ENCODE results near the gene DPPA5.
"Not testable (repeated sequence)": the region's sequence is repeated elsewhere in the genome, so short reads cannot be mapped to it uniquely, and the experiment has no call there.

DPPA5 gene, protein sequence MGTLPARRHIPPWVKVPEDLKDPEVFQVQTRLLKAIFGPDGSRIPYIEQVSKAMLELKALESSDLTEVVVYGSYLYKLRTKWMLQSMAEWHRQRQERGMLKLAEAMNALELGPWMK

DNA sequence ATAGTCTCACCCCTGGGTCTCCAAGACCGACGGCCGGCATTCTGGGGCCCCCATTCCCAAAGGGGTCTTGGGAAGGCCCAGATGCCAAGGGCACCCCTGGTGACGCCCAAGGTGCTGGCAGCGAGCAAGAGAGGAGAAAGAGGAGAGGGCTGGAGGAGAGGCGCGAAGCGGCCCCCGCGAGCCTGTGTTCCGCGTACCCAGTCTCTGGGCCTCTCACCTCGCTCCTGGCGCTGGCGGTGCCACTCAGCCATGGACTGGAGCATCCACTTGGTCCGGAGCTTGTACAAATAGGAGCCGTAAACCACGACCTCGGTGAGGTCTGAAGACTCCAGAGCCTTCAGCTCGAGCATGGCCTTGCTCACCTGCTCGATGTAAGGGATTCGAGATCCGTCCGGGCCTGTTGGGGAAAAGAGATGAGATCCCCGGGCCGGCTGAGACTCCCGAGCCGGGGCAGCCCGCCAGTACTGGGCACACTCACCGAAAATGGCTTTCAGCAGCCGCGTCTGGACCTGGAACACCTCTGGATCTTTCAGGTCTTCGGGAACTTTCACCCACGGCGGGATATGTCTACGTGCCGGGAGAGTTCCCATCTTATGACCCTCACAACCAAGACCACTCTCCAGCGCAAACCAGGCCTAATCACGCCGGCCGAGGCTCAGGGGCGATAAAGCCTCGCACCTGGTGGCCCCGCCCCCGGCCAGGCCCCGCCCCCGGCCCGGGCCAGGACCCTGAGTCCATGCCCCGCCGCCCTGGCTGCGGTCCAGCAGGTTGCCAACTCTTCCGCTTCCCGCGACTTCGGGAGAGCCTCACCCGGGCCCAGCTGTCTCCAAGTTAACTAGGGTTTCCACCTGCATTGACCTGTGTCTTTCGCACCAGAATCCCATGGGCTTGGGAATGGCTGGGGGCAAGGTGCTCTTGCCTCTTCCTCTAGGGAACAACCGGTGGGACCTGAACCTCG, at the start of gene DPPA5:
Gene DPPA5 (minus strand): TSS at position 641 of the 958 bp plus-strand sequence. CDS start 51 bp downstream, at position 590.
- DNase-seq = no peak

DNA sequence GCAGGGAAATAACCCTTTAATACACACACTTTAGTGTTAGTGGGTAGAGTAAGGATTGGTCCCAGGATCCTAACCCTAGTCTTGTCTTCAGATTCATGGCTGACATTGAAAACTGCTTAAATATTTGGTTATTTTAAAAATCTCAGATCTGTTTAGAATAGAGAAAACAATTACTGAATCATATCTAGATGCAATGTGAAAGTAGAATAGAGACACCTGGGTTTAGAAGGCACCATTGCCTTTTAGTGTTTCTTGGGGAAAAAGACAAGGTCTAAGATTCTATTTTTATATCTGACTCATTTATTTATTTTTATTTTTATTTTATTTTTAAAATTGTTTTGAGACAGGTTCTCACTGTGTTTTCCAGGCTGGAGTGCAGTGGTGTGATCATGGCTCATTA, 46.6 kb upstream of the DPPA5 start:
- DNase-seq = no peak

DNA sequence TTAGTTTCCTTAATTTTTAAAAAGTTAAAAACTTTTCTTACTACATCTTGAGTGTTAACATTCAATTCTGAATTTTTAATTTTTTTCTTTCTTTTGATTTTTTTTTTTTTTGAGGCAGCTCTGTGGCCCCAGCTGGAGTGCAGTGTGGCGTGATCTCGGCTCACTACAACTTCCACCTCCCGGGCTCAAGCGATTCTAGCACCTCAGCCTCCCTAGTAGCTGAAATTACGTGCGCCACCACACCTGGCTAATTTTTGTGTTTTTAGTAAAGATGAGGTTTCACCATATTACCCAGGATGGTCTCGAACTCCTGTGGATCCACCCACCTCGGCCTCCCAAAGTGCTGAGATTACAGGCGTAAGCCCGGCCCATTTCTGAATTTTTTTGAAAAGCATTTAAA, 41.8 kb upstream of the DPPA5 start:
- DNase-seq = no peak

DNA sequence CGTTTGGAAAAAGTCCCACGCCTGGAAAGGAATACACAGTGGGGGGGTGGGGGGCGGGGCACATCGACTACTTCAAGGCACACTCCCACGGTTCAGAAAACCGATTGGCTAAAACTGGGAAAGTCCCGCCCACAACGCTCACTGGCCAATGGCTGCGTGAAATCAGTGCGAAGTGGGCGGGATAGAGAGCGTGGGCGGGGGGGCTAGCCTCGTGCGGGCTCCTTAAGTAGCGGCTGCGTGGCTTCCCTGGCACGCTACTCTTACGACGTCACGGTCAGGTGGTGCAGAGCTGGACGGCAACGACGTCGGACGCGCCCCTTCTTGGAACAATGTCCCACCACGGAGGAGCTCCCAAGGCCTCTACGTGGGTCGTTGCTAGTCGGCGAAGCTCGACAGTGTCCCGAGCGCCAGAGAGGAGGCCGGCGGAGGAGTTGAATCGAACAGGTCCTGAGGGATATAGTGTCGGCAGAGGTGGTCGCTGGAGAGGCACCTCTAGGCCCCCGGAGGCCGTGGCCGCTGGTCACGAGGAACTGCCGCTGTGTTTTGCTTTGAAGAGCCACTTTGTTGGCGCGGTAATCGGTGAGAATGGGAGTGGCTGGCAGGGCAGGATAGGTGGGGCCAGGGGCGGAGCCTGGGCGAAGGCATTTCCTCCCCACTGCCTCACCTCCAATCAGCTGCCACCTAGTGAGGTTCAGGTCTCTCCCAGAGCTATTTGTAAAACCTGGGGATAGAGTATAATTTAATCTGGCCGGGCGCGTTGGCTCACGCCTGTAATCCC, 40.7 kb upstream of the DPPA5 start, which contains the start of gene DDX43:
Gene DDX43 (plus strand): TSS at position 252 of the 778 bp plus-strand sequence. CDS start 78 bp downstream, at position 330.
- no peak for DNase-seq

DNA sequence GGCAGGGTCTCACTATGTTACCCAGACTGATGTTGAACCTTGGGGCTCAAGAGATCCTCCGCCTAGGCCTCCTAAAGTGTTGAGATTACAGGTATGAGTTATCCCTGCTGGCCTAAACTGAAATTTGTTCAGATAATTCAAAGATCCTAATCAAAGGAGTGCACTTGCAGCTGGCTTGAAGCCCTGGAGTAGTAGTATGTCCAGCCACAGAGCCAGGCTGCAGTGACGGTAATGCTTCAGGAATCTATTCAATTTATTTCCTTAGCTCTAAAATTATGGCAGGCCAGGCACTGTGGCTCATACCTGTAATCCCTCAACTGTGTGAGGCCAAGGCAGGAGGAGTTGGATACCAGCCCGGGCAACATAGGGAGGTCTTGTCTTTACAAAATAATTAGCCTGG, 39.2 kb upstream of the DPPA5 start:
- DNase-seq = no peak

DNA sequence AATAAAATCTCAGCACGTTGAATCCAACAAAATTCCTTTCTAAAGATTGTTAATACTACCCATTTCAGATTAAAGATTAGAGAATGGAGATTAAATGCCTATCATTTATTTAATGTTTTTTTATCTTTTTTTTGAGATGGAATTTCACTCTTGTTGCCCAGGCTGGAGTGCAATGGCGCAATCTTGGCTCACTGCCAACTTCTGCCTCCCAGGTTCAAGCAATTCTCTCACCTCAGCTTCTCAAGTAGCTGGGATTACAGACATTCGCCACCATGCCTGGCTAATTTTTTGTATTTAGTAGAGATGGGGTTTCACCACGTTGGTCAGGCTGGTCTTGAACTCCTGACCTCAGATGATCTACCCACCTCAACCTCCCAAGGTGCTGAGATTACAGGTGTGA, 38.1 kb upstream of the DPPA5 start:
- not testable (repeated sequence) for DNase-seq

DNA sequence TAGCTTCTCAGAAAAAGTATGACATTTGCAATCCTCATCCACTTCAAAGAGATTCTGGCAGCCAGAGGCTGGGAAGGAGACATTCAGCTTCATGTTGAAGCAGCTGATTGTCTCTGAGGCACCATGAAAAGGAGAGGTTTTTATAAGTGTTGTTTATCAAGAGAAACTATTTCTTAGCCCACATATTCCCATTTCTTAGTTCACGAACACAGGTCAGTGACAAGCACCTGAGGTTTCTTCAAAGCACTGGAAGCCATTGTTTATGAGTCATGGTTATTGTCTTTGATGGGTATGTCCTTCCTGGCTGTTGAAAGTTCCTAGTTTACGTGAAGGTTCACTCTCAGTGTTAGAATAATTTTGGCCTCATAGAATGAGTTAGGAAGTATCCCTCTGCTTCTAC, 37.6 kb upstream of the DPPA5 start:
- DNase-seq = no peak

DNA sequence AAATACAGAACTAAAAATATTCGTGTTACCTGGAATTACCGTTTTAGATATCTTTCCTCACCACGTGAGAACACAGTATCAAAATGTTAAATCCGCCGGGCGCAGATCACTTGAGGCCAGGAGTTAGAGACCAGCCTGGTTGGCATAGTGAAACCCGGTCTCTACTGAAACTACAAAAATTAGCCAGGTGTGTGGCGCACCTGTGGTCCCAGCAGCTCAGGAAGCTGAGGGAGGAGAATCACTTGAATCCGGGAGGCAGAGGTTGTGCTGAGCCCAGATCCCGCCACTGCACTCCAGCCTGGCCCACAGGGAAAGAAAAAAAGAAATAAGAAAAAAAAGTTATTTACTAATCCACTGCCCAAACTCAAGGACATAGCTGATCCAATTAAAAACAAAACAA, 35.8 kb upstream of the DPPA5 start:
- no peak for DNase-seq

DNA sequence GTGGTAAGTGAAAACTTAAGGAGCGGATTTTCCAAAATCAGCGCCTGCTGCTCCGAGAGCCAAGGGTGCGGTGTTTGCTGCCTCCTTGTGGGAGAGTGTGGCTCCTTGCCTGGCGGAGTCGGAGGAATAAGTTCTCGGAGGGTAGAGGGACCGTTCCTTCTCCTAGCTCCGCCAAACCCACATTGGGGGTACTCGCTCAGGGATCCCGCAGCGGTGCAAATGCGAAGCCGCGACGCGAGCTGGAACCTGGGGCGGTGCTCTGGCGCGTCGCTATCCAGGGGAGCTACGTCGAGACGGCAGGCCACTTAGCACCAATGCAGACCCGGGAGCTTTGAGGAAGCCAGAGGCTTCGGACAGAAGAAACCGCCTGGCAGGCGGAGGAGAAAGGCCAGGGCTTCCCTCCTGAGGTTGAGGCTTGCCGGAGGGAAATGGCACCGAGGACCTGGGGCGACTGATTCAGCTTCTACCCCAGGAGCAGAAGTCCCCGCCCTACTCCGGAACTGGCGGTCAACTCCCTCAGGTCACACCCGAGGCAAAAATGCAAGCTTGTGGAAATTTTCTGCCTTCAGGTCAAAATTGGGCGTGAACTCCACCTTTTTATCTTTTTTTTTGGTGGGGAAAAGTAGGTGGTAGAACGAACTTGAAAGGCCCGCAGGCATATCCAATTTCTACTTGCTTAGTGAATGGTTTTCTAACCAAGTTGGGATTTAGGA, 34.9 kb upstream of the DPPA5 start:
- peak; percentile 13 for DNase-seq

DNA sequence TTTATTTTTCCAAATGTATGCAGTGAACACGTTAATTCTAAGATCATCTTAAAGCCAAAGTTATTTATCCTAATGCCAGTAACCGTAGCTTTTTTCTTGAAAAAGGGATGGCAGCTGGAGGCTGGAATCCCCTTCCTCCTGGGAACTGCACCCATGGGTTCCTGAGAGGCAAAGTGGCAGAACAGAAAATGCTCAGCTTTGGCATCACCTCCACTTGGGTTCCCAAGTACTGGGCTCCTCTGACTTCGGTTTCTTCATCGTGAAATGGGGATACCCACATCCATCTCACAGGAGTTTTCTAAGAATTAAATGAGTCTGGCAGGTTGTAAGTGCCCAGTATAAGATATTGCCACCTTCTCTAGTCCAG, 34.3 kb upstream of the DPPA5 start:
- DNase-seq = no peak

DNA sequence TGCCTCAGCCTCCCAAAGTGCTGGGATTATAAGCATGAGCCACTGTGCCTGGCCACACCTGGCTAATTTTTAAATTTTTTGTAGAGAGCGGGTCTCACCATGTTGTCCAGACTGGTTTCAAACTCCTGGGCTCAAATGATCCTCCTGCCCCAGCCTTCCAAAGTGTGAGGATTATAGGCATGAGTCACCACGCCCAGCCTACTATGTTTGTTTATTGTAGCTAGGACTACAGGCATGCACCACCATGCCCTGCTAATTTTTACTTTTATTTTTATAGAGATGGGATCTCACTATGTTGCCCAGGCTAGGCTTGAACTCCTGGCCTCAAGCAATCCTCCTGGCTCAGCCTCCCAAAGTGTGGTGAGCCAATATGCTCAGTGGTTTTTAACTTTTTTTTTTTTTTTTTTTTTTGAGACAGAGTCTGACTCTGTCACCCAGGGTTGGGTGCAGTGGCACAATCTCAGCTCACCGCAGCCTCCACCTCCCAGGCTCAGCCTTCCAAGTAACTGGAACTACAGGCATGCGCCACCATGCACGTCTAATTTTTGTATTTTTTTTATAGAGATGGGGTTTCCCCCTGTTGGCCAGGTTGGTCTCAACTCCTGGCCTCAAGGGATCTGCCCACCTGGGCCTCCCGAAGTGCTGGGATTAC, 28.5 kb upstream of the DPPA5 start:
- no peak for DNase-seq

DNA sequence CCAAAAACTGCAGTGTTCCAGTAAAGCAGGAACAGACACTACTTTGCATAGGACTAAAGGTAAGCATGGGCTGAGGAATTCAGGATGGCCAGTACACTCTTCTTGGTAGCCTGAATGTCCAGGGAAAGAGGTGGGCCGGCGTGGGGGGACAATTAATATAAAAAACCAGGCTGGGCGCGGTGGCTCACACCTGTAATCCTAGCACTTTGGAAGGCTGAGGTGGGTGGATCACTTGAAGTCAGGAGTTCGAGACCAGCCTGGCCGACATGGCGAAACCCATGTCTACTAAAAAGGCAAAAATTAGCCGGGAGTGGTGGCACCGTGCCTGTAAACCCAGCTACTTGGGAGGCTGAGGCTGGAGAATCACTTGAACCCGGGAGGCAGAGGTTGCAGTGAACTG, 27.5 kb upstream of the DPPA5 start:
- not testable (repeated sequence) for DNase-seq

DNA sequence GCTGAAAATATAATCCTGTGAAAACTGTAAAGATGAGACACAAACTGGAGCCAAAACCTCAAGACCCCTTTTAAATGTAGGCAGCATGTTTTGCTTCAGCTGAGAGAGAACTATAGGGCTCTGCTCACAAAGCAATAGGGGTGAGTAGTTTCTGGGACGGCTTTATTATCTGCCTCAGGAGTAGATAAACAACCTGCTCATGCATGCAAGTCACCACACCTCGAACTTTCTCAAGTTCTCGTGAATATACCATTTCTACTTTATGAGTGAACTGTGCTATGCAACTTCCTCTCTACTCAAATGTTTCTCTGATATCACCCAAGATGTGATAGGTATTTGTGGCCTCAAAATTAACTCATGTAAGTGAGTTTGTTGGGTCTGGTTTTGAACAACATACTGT, 23.1 kb upstream of the DPPA5 start:
- DNase-seq = no peak

DNA sequence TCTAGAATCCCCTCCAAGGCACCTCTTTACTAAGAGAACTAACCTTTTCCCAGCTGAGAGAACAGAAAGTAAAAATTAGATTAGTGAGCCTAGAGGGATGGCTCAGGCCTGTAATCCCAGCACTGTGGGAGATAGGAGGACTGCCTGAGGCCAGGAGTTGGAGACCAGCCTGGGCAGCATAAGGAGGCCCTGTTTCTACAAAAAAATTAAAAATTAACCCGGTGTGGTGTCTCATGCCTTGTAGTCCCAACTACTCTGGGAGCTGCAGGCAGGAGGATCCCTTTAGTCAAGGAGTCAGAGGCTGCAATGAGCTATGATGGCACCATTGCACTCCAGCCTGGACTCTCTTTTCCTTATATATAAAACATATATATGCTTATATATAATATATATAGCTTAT, 21.1 kb upstream of the DPPA5 start:
- DNase-seq = no peak

DNA sequence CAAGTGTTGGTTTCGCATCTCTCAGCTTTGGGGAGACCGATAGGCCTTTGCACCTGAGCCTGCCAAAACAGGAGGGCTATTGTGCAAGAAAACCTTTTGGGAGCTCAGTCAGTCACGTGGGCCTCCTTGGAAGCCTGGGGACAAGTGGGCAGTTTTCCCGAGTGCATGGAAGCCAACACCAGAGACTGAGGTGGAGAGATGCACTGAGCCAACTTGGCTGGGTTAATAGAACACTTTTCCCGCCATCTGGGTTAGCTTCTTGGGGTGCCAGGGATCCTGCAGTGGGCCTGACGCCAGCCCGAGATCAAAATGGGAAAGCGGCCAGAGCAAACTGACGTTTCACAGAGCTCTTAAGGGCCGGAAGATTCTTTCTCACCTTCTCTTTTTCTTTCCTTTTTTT, 18.4 kb upstream of the DPPA5 start:
- no peak for DNase-seq

DNA sequence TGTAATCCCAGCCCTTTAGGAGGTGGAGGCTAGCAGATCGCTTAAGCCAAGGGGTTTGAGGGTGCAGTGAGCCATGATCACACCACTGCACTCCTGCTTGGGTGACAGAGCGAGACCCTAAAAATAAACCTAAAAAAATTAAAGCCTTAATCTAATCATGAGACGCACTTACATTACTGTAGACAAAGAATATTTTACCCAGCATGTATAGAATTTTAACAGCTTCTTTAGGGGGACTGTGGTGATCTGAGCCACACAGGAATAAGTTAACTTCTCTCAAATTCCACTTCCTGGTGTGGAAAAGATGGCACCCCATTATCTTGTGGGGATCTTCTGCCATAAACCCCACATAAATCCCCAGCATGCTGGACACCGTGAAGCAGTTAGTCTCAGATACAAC, 17.9 kb upstream of the DPPA5 start:
- no peak for DNase-seq

DNA sequence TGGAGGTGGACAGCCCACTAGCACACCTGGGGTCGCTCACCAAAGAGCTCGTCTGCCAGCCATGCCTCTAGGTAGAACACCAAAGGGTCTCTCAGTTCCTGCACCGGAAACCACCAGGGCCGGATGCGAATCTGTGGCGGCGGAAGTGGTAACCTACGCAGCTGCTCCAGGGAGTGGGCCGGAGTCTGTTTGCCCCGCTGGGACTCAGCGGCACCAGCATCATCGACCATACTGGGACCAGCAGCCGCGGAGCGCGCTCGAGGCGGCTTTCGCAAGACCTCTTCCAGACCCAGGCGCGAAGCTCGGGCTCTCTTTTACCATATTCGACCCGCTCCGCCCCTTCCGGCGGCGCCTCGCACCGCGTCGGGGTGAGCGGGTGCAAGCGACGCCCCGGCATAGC, 15.5 kb upstream of the DPPA5 start, which contains the start of gene OOEP:
Gene OOEP (minus strand): TSS at position 335 of the 400 bp plus-strand sequence. CDS start 105 bp downstream, at position 230.
- DNase-seq = no peak

DNA sequence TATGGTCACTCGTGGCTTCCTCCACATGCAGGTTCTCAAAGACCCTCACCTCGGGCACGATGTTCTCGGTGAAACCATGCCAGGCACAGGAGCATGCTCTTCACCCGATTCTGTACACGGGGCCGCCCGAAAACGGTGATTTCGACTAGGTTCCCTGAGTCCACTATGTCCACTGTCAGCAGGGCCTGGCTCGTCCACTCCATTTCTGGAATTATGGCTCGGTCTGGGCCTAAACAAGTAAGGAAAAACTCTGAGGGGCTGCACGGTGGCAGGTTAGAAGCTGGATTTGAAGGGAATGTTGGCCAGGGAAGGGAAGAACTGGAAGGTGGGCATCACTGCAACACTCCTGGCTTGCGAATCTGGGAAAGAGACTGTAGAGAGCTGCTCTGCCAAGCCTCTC, 15.1 kb upstream of the DPPA5 start:
- DNase-seq = no peak

DNA sequence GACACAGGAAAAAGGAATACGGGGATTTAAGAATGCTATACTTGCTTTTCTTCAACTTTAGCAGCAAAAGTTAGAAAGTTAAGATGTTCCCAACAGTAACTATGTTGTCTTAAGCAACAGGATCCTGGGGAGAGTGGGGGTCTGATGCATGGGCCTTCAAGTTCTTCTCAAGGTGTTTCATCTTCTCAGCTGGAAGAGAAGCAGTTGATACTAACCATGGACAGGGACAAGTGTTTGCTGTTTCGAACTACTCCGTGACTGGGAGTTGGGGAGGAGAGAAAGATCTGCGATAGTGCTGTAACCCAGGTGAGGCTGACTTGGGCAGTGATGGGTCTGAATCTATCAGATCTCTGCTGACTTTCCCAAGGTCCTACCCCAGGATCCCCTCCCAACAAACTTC, 14.6 kb upstream of the DPPA5 start:
- DNase-seq = no peak

DNA sequence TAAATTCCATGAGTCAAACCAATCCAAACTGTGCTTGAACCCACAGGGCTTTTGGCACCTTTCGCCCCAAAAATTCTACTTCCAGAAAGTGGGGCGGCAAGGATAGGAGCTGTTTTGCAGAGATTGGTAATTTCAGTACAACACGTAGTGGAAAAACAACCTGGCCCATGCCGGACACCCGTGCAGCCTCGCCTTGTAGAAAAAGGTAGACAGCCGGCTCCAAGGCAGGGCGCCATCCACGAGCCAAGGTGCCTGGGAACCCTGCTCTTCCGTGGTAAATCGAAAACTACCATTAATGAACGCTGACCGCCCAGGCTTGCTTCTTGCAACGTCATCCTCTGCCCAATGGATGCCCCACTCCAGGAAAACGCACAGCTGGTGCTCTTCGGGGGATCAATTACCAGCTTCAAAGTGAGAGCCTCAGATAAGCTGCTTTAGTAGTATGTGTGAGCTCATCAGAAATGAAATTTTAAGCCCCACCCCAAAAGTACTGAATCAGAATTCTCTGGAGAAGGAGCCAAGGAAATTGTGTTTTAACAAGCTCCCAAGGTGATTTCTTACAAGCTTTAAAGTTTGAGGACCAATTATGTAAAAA, 13.8 kb upstream of the DPPA5 start:
- no peak for DNase-seq

DNA sequence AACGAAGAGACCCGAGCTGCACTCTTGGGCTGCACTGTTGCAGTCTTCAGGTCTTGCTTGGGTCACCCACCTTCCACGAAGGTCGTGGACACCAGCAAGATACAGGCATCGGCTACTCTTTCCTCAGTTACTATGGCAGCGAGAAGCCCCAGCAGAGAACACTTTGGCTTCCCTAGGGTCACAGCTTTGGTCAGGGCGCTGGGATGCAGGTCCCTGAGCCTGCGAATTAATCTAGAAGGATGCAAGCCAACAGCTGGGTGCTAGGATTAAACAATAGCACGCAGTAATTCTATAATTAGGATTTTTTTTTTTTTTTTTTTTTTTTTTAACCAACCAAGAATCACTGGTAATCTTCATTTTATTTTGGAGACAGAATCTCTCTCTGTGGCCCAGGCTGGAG, 10.5 kb upstream of the DPPA5 start:
- DNase-seq = no peak

DNA sequence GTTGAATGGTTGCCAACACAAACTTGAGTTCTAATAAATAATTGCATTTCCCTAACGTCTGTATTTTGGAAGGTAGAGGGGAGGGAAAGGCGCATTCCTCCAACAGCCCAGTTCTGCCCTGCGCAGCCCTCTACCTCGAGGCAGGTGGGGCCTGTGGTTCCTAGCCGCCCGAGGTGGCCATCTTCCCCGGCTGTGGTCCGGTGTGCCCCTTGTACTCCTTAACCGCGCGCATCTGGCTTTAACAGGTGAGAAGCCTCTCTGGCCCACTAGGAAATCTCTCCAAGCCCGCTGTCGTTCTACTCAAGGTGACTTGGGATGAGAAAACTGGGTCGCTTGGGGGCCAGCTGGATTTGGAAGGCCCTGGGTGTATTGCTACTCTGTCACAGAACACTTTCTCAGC, 10.0 kb upstream of the DPPA5 start:
- no peak for DNase-seq
